Measurements from ENCODE around the gene TNK1.
A peak's percentile ranks its signal among the peaks of the same experiment; 100 is the strongest.

DNA sequence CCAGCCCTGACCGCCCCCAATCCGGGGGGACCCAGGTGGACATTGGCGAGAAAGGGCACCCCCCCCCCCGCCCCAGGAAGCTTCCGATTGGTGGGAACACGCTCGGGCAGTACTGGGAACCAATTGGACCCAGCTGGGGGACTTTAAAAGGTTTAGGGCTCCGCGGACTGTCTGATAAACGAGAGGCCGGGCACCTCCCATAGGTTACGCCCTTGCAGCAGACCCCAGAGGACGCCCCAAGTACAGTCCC lies 22.8 kb downstream of the TNK1 start:
- TF ChIP-seq, protein P1, sequence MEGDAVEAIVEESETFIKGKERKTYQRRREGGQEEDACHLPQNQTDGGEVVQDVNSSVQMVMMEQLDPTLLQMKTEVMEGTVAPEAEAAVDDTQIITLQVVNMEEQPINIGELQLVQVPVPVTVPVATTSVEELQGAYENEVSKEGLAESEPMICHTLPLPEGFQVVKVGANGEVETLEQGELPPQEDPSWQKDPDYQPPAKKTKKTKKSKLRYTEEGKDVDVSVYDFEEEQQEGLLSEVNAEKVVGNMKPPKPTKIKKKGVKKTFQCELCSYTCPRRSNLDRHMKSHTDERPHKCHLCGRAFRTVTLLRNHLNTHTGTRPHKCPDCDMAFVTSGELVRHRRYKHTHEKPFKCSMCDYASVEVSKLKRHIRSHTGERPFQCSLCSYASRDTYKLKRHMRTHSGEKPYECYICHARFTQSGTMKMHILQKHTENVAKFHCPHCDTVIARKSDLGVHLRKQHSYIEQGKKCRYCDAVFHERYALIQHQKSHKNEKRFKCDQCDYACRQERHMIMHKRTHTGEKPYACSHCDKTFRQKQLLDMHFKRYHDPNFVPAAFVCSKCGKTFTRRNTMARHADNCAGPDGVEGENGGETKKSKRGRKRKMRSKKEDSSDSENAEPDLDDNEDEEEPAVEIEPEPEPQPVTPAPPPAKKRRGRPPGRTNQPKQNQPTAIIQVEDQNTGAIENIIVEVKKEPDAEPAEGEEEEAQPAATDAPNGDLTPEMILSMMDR (IDR thresholded peaks at IDR 0.05): peak in 1 of 6 experiments; percentile 15
- no peak for TF ChIP-seq POLR2A (IDR thresholded peaks at IDR 0.05)
